Chondrocyte (in vitro differentiated cells): ENCODE results near the gene WDR86. TPM values are rescaled to one million over a fixed set of nuclear protein-coding genes. Genes with fewer than 3 reads are reported as not detected.
A peak's percentile ranks its signal among the peaks of the same experiment; 100 is the strongest.

ENCODE experiments used
- DNase-seq: peaks from one replicate; pipeline ENCODE4 v3.0.0; 2021; ENCODE audit warnings: mixed read lengths, low spot score
- H3K27ac Mint-ChIP-seq: one replicate; pipeline ENCODE4 v1.8.0; 2021; ENCODE audit warnings: mild to moderate bottlenecking, moderate library complexity, mixed read lengths; ENCODE audit not compliant: unreplicated experiment
- H3K27me3 Mint-ChIP-seq: 2 replicates; pipeline ENCODE4 v1.8.0; 2021; ENCODE audit warnings: low read depth, mixed read lengths
- H3K36me3 Mint-ChIP-seq: 2 replicates; pipeline ENCODE4 v1.8.0; 2021; ENCODE audit warnings: low read depth, mixed read lengths
- H3K4me1 Mint-ChIP-seq: 2 replicates; pipeline ENCODE4 v1.8.0; 2021; ENCODE audit warnings: low read depth, mild to moderate bottlenecking, mixed read lengths
- H3K4me3 Mint-ChIP-seq: one replicate; pipeline ENCODE4 v1.8.0; 2021; ENCODE audit warnings: mild to moderate bottlenecking, moderate library complexity, mixed read lengths; ENCODE audit not compliant: unreplicated experiment
- H3K9me3 Mint-ChIP-seq: 2 replicates; pipeline ENCODE4 v1.8.0; 2021; ENCODE audit warnings: low read depth, mixed read lengths
- total RNA-seq: library from RNA; stranded (reverse); gene quantifications from 3 replicates; pipeline ENCODE4 v1.2.1, GENCODE V29; 2021
- TF ChIP-seq, protein P1 (sequence below): fragments of 200-600 bp; sonication (generic); IDR thresholded peaks from 2 replicates; pipeline ENCODE4 v1.5.0; 2021; ENCODE audit warnings: antibody characterized with exemption, mild to moderate bottlenecking, moderate library complexity

The WDR86 gene
- total RNA-seq, 1 donor from 2014 or later = not detected

GRCh38 chr7:151391358-151391730 is 18.5 kb downstream of the WDR86 start:
- Mint-ChIP-seq H3K27ac (no peak overlapping the region), H3K4me1 (no peaks in the 10 kb centered on the region), H3K4me3 (no peak overlapping the region), H3K36me3 (no peaks in the 10 kb centered on the region), H3K9me3 (no peaks in the 10 kb centered on the region), H3K27me3 (peaks cover 31% of the 10 kb centered on the region)
- TF ChIP-seq, protein P1, sequence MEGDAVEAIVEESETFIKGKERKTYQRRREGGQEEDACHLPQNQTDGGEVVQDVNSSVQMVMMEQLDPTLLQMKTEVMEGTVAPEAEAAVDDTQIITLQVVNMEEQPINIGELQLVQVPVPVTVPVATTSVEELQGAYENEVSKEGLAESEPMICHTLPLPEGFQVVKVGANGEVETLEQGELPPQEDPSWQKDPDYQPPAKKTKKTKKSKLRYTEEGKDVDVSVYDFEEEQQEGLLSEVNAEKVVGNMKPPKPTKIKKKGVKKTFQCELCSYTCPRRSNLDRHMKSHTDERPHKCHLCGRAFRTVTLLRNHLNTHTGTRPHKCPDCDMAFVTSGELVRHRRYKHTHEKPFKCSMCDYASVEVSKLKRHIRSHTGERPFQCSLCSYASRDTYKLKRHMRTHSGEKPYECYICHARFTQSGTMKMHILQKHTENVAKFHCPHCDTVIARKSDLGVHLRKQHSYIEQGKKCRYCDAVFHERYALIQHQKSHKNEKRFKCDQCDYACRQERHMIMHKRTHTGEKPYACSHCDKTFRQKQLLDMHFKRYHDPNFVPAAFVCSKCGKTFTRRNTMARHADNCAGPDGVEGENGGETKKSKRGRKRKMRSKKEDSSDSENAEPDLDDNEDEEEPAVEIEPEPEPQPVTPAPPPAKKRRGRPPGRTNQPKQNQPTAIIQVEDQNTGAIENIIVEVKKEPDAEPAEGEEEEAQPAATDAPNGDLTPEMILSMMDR = no peak
- peak; percentile 53 for DNase-seq

GRCh38 chr7:151390598-151391357 is 19.1 kb downstream of the WDR86 start:
- TF ChIP-seq, protein P1 = no peak
- H3K4me3 Mint-ChIP-seq = no peak overlapping the region
- H3K27me3 Mint-ChIP-seq = peaks cover 31% of the 10 kb centered on the region
- DNase-seq = peak; percentile 65
- no peak overlapping the region for H3K27ac Mint-ChIP-seq
- H3K4me1 Mint-ChIP-seq = no peaks in the 10 kb centered on the region
- H3K9me3 Mint-ChIP-seq = no peaks in the 10 kb centered on the region
- H3K36me3 Mint-ChIP-seq = no peaks in the 10 kb centered on the region

DNA sequence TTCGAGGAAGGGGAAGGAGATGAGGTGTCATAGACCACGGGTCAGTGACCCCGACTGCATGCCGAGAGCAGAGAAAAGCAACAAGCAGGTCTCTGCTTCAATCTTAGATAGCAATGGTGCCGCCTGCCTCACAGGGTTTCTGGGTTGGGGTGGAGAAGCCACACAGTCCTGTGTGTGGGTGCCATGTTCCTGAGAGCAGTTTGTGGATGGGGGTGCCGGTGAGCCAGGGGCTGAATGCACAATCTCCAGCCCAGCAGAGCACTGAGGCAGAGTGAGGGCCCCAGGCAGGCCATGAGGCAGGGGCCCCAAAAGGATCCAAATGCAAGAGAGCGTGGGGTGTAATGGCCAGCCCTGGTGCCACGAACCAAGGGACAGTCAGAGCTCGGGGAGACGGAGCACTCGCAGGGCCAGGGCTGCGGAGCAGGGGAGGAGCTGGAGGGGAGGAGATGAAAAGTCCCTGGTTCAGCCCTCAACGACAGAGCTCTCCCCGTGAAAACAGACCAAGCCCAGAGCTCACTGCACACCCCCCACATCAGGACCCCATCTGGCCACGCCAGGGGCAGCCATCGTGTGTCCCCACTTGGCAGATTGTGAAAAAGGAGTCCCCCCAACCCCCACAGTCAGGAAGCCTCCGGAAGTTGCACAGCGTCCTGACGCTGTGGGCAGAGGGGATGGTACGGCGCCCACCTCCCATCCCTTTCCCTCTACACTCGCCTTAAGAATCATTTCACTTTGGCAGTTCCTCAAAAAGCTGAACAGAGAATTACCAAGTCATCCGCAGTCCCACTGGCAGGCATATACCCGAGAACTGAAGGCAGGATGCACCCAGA is 19.9 kb downstream of the WDR86 start:
- Mint-ChIP-seq H3K9me3 (no peaks in the 10 kb centered on the region), H3K36me3 (no peaks in the 10 kb centered on the region), H3K4me1 (no peaks in the 10 kb centered on the region), H3K27ac (no peak overlapping the region), H3K4me3 (no peak overlapping the region), H3K27me3 (peaks cover 31% of the 10 kb centered on the region)
- DNase-seq = peak; percentile 68
- TF ChIP-seq, protein P1 = no peak

GRCh38 chr7:151389096-151389767 is 20.6 kb downstream of the WDR86 start:
- no peaks in the 10 kb centered on the region for H3K9me3 Mint-ChIP-seq
- peaks cover 34% of the 10 kb centered on the region for H3K27me3 Mint-ChIP-seq
- no peak overlapping the region for H3K4me3 Mint-ChIP-seq
- TF ChIP-seq, protein P1 = no peak
- peak; percentile 77 for DNase-seq
- no peaks in the 10 kb centered on the region for H3K36me3 Mint-ChIP-seq
- H3K4me1 Mint-ChIP-seq = no peaks in the 10 kb centered on the region
- no peak overlapping the region for H3K27ac Mint-ChIP-seq

DNA sequence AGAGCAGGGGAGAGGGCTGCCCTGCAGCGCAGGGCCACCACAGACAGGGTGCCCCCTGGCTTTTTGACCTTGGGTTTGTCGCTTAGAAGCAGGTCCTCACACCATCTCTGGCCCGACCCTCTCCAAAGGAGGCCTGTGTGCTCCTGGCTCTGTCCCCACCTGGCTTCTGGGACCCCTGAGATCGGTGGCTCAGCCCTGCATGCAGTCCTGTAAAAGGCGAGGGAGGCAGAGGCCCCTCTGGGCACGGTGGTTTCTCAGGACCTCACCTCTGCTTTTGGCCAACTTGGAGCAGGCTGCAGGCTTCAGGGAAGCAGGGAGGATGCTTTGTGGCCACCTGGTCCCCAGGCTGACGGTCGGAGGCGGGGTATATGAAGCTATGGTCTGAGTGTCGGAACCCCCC is 21.4 kb downstream of the WDR86 start:
- TF ChIP-seq, protein P1 = no peak
- no peak overlapping the region for H3K27ac Mint-ChIP-seq
- H3K36me3 Mint-ChIP-seq = no peaks in the 10 kb centered on the region
- no peaks in the 10 kb centered on the region for H3K9me3 Mint-ChIP-seq
- no peak overlapping the region for H3K4me3 Mint-ChIP-seq
- no peaks in the 10 kb centered on the region for H3K4me1 Mint-ChIP-seq
- H3K27me3 Mint-ChIP-seq = peaks cover 37% of the 10 kb centered on the region
- DNase-seq = peak; percentile 66
